ENCODE measurements around the gene PFDN2.

Gene PFDN2

GRCh38 chr1:161099090-161099802 is 18.6 kb downstream of the PFDN2 start:
- no peak for DNase-seq (ENCODE audit: low read depth, low spot score)

GRCh38 chr1:161098210-161099068 is 19.4 kb downstream of the PFDN2 start, which contains the start of gene KLHDC9:
TSS of gene KLHDC9 (plus strand) at chr1:161098361. CDS start at chr1:161098536, 175 bp downstream.
- DNase-seq (ENCODE audit: low read depth, low spot score), result peak; percentile 92

- DNase-seq (ENCODE audit: low read depth, low spot score), result no peak
These were observed 21.3 kb downstream of the PFDN2 start for GRCh38 chr1:161096530-161096929.

DNA sequence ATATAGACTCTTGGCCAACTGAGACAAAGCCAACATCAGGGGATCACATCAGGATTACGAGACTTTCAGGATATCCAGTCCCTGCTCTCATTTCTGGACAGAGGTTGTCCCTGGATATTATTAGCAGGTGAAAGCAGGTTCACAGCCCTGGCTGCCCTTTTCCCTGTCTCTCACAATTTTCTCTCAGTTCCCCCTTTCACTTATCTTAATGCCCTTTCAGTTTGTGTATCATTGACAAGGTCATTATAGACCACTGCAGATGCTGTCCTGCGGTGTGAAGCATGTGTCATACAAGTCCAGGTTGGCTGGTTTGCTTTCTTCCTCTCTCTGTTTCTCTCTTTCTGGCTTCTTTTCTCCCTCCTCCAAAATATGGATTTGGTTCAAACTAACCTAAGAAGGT is 21.8 kb downstream of the PFDN2 start:
- no peak for DNase-seq (ENCODE audit: low read depth, low spot score)

DNA sequence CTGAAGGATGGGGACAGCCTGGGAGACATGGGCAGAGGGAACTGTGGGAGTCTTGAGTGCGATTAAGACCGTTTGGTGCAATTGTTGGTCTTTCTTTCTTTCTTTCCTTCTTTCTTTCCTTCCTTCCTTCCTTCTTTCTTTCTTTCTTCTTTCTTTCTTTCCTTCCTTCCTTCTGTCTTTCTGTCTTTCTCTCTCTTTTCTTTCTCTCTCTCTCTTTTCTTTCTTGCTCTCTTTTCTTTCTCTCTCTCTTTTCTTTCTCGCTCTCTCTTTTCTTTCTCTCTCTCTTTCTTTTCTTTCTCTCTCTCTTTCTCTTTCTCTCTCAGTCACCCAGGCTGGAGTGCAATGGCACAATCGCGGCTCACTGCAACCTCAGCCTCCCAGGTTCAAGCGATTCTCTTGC is 22.6 kb downstream of the PFDN2 start:
- DNase-seq (ENCODE audit: low read depth, low spot score), result no peak

DNA sequence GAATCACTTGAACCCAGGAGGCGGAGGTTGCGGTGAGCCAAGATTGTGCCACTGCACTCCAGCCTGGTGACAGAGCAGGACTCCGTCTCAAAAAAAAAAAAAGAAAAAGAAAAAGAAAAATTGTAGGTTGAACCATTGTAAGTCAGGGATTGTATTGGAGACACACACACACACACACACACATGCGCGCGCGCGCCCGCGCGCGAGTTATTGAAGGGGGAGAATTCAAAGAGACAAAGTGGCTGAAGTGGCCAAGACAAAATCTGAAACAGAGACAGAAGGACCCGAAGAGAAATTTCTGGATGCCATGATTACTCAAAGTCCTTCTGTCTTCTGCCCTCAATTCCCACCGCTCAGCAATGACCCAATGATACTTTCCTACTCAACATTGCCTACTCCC is 23.4 kb downstream of the PFDN2 start:
- DNase-seq (ENCODE audit: low read depth, low spot score), result no peak

- DNase-seq (ENCODE audit: low read depth, low spot score), result no peak
These were observed 25.2 kb downstream of the PFDN2 start for GRCh38 chr1:161092621-161093028.

- DNase-seq (ENCODE audit: low read depth, low spot score), result peak; percentile 39
These were observed 25.9 kb downstream of the PFDN2 start for GRCh38 chr1:161091796-161092507.

DNA sequence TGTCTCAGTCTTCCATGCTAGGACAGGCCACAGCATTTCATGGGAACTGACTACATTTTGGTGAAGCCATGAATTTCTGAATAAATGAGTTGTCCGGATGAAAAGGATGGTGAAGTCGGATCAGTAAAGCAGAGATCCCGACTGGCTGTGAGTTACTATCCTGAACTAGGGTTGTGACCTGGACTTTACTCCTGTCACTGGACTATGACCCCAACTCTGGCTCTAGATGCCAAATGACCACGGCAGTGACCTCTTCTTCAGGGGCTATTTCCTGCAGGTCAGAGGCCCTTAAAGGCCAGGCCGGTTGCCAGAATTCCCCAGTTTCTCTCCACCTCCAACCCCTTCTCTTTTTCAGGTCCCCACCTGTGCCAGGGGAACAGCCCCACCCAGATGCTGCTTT is 26.7 kb downstream of the PFDN2 start:
- no peak for DNase-seq (ENCODE audit: low read depth, low spot score)

DNA sequence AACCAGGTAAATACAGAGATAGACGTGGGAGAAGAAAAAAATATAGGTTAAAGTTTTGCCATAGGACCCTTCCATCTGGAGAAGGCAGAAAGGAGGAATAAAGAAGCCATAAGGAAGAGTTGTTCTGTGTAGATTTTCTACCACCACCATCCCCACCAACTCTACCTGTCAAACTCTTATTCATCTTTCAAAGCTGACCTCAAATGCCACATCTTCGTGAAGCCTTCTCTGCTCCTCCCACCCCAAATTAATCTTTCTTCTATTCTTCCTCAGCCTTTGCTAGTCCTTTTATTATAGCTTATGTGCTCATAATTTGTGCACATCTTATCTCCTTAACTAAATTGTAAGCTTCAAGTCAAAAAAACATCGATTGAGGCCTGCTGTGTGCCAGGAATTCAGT is 27.2 kb downstream of the PFDN2 start:
- no peak for DNase-seq (ENCODE audit: low read depth, low spot score)

DNA sequence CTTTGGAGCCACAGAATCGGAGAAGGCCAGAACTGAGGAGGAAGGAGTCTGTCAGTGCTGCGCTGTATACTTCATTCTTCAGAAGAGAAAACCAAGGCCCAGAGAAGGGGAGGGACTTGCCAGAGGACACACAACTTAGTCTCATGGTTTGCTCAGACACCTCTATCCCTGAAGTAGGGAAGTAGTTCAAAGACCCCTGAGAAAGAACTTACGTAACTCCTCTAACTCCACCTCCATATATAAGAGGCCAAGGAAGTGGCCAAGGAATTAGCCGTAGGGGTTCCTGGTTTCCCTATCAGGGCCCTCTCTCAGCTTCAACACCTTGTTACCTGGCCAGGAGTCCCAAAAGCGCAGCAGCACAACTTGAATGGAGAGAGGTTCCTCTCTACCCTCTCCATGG is 27.9 kb downstream of the PFDN2 start:
- DNase-seq (ENCODE audit: low read depth, low spot score), result no peak

- DNase-seq (ENCODE audit: low read depth, low spot score), result no peak
These were observed 28.4 kb downstream of the PFDN2 start, which contains the start of gene NECTIN4 for GRCh38 chr1:161089251-161089924. TSS of gene NECTIN4 (minus strand) at chr1:161089558. CDS start at chr1:161089296, 262 bp downstream.

DNA sequence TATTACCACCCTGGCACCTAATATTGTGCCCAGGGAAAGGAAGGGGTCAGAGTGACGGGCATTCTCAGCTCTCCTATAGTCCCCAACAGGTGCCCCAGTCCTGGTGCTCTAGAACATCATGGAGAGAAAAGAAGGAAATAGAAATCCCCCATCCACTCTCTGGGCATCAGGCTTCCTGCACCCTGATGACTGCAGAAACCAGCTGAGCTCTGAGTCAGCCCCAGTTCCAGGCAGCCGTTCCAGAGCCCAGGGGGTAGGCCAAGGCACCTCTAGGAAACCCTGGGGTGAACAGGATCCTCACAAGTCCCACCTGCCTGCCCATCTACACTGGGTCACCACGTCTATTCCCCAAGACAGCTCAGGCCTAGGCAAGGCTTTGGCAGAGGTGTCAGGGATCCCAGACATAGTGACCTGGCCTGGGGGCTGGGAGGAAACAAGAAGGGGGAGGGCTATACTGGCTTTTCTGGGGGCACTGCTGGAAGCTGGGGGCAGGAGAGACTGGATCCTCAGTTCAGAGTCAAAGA is 29.2 kb downstream of the PFDN2 start:
- peak; percentile 27 for DNase-seq (ENCODE audit: low read depth, low spot score)

DNA sequence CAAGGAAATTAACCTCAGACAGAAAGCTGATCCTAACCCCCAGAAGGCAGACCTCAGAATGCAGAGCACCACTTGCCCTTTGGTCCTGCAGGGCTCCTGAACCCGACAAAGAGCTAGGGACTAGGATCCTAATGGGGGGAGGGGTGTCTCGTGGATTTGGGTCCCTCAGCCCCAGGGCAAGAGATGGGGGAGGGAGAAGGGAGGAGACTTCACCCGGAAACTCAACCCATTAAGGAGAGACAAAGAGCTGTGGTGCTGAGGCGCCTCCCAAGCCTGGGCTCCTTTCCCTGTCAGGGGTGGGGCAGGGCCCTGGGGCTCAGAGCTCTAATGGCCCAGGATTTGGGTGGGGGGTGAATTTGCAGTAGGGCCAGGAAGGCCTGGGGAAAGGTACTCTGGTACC is 31.4 kb downstream of the PFDN2 start:
- no peak for DNase-seq (ENCODE audit: low read depth, low spot score)

GRCh38 chr1:161085165-161085564 is 32.7 kb downstream of the PFDN2 start:
- peak; percentile 29 for DNase-seq (ENCODE audit: low read depth, low spot score)

DNA sequence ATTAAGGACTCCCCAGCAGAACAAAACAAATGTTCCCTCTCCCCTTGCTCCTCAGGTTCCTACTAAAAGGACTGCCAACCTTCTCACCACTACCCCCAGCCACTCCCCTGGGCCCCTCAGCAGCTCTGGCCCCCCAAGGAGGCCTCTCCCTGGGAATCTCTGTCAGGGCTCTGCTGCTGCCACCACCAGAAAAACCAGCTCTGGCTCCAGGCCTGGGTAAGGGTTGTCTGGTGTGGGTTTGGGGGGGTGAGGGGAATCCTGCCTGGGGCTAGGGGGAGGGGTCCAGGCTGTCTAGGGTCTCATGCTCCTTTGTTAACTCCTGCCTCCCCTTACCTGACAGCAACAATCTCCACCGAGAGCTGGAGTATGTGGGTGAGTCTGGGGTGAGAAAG is 33.2 kb downstream of the PFDN2 start:
- DNase-seq (ENCODE audit: low read depth, low spot score), result no peak

- peak; percentile 56 for DNase-seq (ENCODE audit: low read depth, low spot score)
These were observed 33.9 kb downstream of the PFDN2 start for GRCh38 chr1:161083748-161084596.

DNA sequence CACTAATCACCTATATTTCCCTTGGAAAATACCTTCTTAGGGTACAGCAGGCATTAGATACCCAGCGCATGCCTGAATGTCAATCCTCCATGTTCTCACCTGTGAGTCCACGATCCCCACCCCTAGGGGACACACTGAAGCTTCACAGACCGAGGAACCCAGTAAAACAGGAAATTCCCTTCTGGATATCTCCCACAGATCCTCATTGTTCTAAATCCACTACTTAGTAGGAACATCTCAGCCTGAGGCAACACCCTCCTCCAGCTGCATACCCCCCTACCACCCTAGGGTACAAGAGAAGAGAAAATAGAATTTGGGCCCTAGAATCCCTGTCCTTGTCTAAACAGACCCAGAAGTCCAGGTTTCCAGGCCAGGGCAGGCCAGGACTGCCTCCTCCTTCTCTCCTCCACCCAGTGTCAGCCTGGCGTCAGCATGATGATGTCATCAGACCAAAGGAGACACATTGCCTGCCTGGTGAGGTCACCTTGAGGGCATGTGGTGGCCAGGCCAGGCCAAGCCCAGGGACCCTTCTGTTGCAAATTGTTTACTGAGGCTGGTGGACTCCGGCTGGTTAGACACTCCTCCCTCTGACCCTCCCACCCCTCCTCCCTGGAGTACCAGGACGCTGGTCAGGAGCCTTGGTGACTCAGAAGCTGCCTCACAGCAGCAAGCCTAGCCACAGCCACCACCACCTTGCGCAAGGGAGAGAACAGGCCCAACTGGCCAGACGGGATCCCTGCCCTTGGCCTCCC is 34.7 kb downstream of the PFDN2 start:
- peak; percentile 91 for DNase-seq (ENCODE audit: low read depth, low spot score)

- DNase-seq (ENCODE audit: low read depth, low spot score), result no peak
These were observed 35.4 kb downstream of the PFDN2 start for GRCh38 chr1:161082483-161082882.

- DNase-seq (ENCODE audit: low read depth, low spot score), result no peak
These were observed 36.3 kb downstream of the PFDN2 start for GRCh38 chr1:161081519-161081918.

Measured in astrocyte of the hippocampus (primary cell).